Cardiac muscle cell (in vitro differentiated cells and primary cell): ENCODE measurements around the gene YEATS4. TPM values are rescaled to one million over a fixed set of nuclear protein-coding genes. Genes with fewer than 3 reads are reported as not detected.
A peak's percentile ranks its signal among the peaks of the same experiment; 100 is the strongest.

Experiments
- DNase-seq, 2 donors: peaks; one replicate each; pipeline versions ENCODE4 v3.0.0 to v3.0.0-alpha.2; 2010 to 2017; ENCODE audit warnings: low read depth in 1 of 2, low spot score in 1 of 2
- H3K27ac ChIP-seq: fragments of 200-600 bp; sonication (generic); 2 replicates; pipeline ENCODE4 v1.5.1; 2016
- H3K27me3 ChIP-seq: fragments of 200-600 bp; sonication (generic); 2 replicates; pipeline ENCODE4 v1.6.0; 2016; ENCODE audit warnings: control low read depth
- H3K36me3 ChIP-seq: fragments of 200-600 bp; sonication (generic); 2 replicates; pipeline ENCODE4 v1.5.1; 2016; ENCODE audit warnings: control low read depth
- H3K4me1 ChIP-seq: fragments of 200-600 bp; sonication (generic); 2 replicates; pipeline ENCODE4 v1.8.1; 2017; ENCODE audit warnings: low read depth, mild to moderate bottlenecking, mixed run types
- H3K4me3 ChIP-seq: fragments of 200-600 bp; sonication (generic); 2 replicates; pipeline ENCODE4 v1.5.1; 2016; ENCODE audit warnings: mild to moderate bottlenecking
- H3K9me3 ChIP-seq: fragments of 200-600 bp; sonication (generic); 2 replicates; pipeline ENCODE4 v1.5.1; 2017; ENCODE audit warnings: low read depth, mild to moderate bottlenecking, control low read depth
- polyA plus RNA-seq: library from polyadenylated mRNA; unstranded; fragments of >200 nt; fragmentation: Nextera tagmentation; extraction: Ambion mirVana; gene quantifications from 2 replicates; pipeline ENCODE4 v1.2.1, GENCODE V29; 2016
- total RNA-seq: library from RNA; depleted of rRNA; stranded (reverse); fragments of >200 nt; gene quantifications from 2 replicates; pipeline ENCODE4 v1.2.3, GENCODE V29; 2016
- TF ChIP-seq, protein P1 (sequence below): IDR thresholded peaks from 2 replicates; pipeline ENCODE4 v1.5.1; 2012; ENCODE audit warnings: low read depth, mild to moderate bottlenecking, low read length

Gene YEATS4
- total and polyA plus RNA-seq, 2 experiments from 2014 or later = 29.6 to 129 TPM

DNA sequence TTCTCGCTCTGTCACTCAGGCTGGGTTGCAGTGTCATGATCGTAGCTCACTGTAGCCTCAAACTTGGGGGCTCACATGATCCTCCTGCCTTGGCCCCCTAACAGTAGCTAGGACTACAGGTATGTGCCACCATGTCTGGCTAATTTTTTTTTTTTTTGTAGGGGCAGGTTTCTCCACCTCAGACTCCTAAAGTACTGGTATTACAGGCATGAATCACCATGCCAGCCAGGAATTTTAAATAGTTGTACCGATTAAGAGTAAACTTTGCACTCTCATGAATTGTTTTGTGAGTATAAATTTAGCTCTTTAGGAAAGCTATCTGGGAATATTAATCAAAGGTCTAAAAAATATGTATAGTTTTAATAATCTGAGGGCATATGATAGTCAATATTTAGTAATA, 25.5 kb downstream of the YEATS4 start:
- no peak for DNase-seq
- Histone ChIP-seq H3K36me3 (no peaks in the 10 kb centered on the region), H3K9me3 (no peaks in the 10 kb centered on the region), H3K4me1 (peaks cover 4% of the 10 kb centered on the region), H3K27me3 (no peaks in the 10 kb centered on the region), H3K4me3 (no peak overlapping the region), H3K27ac (no peak overlapping the region)
- TF ChIP-seq, protein P1, sequence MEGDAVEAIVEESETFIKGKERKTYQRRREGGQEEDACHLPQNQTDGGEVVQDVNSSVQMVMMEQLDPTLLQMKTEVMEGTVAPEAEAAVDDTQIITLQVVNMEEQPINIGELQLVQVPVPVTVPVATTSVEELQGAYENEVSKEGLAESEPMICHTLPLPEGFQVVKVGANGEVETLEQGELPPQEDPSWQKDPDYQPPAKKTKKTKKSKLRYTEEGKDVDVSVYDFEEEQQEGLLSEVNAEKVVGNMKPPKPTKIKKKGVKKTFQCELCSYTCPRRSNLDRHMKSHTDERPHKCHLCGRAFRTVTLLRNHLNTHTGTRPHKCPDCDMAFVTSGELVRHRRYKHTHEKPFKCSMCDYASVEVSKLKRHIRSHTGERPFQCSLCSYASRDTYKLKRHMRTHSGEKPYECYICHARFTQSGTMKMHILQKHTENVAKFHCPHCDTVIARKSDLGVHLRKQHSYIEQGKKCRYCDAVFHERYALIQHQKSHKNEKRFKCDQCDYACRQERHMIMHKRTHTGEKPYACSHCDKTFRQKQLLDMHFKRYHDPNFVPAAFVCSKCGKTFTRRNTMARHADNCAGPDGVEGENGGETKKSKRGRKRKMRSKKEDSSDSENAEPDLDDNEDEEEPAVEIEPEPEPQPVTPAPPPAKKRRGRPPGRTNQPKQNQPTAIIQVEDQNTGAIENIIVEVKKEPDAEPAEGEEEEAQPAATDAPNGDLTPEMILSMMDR = no peak

DNA sequence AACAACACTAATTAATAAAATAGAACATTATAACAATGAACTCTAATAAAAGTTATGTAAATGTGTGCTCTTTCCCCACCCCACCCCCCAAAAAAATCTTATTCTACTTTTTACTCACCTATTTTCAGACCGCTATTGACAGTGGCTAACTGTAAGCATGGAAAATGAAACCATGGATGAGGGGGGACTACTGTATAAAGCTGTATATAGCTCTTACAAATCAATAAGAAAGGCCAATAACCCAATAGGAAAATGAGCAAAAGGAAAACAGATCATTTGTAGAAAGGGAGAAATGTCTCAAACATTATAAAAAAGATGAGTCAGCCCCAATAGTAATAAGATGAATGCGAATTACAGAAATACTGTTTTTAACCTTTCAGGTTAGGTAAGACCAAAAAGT, 27.4 kb downstream of the YEATS4 start:
- H3K27ac ChIP-seq = no peak overlapping the region
- H3K4me1 ChIP-seq = peaks cover 4% of the 10 kb centered on the region
- TF ChIP-seq, protein P1 = no peak
- no peak for DNase-seq
- no peaks in the 10 kb centered on the region for H3K36me3 ChIP-seq
- H3K9me3 ChIP-seq = no peaks in the 10 kb centered on the region
- H3K4me3 ChIP-seq = no peak overlapping the region
- no peaks in the 10 kb centered on the region for H3K27me3 ChIP-seq

DNA sequence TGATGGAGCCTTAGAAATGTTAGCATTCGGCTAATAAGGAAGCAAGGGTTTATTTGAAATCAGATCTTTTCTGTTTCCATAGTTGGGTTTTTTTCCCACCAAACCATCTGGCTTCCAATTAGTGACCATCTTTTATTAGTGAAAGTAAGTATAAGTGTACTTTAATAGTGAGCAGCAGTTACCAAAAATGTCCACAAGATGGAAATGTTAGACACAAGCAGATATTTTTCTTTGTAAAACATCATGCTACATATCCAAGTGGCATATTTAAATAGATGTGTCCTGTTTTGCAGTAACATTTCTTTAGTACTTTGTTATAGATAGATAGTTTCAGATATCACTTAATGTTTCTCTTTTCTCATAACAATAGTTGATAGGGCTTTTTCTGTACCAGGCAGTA, 28.8 kb downstream of the YEATS4 start:
- Histone ChIP-seq H3K4me3 (no peak overlapping the region), H3K36me3 (no peaks in the 10 kb centered on the region), H3K27ac (no peak overlapping the region), H3K9me3 (no peaks in the 10 kb centered on the region), H3K27me3 (no peaks in the 10 kb centered on the region), H3K4me1 (peaks cover 3% of the 10 kb centered on the region)
- DNase-seq = peak; percentile 36 to 81
- TF ChIP-seq, protein P1 = peak; percentile 67

DNA sequence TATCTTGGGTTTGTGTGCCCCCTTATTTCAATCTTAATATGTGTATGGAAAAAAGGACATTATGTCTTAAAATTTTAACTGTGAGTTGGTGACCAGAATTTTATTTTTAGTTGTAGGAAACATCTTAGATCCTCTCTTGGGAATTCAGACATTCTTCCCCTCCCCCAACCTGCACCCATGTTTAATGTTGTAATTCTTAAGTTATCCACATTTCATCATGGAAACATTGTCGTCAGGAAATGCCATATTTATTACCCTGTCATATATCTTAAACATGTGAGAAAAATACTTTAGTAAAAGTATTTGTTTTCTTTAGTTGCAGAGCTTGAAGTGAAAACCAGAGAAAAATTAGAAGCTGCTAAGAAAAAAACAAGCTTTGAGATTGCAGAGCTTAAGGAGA, 30.3 kb downstream of the YEATS4 start:
- no peaks in the 10 kb centered on the region for H3K36me3 ChIP-seq

DNA sequence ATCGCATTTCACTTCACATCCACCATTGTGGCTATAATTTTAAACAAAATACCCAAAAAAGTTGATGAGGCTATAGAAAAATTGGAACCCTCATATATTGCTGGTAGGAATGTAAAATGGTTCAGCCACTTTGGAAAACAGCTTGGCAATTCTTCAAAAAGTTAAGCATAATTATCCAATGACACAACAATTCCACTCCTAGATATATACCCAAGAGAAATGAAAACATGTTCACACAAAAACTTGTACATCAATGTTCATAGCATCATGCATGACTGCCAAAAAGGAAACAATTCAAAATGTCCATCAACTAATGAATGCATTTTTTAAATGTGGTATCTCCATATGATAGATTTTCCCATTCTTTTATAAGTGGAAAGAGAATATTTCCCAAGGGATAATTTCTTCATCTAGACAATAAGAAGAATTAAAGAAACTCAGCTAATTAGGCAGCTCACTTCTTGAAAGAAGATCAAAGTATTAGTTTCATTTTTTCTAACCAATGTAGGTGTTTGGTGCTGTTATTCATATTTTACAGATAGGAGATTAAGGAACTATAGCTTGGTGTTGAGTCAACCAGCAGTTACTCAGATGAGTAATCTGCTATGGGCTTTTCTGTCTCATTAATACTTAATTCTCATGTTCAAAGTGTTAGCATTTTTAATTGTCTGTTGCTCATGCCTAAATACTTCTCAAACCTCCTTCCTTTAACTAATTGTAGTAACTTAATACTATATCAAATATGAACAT, 32.8 kb downstream of the YEATS4 start:
- Histone ChIP-seq H3K9me3 (no peaks in the 10 kb centered on the region), H3K4me1 (no peaks in the 10 kb centered on the region), H3K36me3 (no peaks in the 10 kb centered on the region), H3K27me3 (no peaks in the 10 kb centered on the region), H3K4me3 (no peak overlapping the region), H3K27ac (no peak overlapping the region)
- no peak for DNase-seq
- TF ChIP-seq, protein P1 = no peak

More for the DNA sequence above, 30.3 kb downstream of the YEATS4 start:
- Histone ChIP-seq H3K4me3 (no peak overlapping the region), H3K4me1 (no peaks in the 10 kb centered on the region), H3K27me3 (no peaks in the 10 kb centered on the region), H3K9me3 (no peaks in the 10 kb centered on the region), H3K27ac (no peak overlapping the region)
- DNase-seq = peak in 1 of 2 donors; percentile 78
- TF ChIP-seq, protein P1 = no peak
